ENCODE data around the gene LMLN. TPM values are rescaled to one million over a fixed set of nuclear protein-coding genes. Genes with fewer than 3 reads are reported as not detected.
A peak's percentile ranks its signal among the peaks of the same experiment; 100 is the strongest.
"Not testable (repeated sequence)": the region's sequence is repeated elsewhere in the genome, so short reads cannot be mapped to it uniquely, and the experiment has no call there.

The LMLN gene
- total RNA-seq, 1 experiment from 2014 or later: 7.7 TPM

DNA sequence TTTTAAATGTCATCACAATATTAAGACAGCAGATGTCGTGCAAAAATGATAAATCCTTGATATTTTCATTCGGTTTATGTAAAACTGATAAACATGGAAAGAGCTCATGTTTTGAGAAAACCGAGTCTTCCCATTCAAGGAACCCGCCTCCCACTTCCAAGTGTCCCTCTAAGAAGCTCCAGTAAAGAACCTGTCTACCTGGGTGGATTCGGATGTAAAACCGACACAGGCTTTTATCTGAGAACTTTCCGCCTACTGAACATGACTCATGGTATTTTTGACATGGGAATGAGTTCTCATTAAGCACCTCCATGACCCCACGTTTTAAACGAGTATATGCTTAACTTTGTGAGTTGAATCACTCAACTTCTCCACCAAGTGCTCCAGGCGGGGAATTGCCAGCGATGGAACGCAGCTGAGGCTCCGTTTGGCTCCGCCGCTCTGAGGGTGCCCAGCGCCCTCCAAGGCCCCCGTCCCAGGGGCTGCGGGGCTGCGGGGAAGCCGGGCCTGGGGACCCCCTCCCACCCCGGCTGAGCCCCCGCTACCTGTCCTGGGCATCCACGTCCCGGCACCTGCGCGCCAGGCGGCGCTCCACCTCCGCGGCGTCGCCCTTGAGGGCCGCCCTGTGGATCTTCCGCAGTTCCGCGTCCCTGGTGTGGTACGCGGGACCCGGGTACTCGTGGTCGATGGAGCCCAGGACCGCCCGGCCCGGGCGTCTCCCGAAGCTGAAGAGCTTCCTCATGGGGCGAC is 119.9 kb downstream of the LMLN start:
- peak; percentile 40 for DNase-seq (ENCODE audit: low read depth)

DNA sequence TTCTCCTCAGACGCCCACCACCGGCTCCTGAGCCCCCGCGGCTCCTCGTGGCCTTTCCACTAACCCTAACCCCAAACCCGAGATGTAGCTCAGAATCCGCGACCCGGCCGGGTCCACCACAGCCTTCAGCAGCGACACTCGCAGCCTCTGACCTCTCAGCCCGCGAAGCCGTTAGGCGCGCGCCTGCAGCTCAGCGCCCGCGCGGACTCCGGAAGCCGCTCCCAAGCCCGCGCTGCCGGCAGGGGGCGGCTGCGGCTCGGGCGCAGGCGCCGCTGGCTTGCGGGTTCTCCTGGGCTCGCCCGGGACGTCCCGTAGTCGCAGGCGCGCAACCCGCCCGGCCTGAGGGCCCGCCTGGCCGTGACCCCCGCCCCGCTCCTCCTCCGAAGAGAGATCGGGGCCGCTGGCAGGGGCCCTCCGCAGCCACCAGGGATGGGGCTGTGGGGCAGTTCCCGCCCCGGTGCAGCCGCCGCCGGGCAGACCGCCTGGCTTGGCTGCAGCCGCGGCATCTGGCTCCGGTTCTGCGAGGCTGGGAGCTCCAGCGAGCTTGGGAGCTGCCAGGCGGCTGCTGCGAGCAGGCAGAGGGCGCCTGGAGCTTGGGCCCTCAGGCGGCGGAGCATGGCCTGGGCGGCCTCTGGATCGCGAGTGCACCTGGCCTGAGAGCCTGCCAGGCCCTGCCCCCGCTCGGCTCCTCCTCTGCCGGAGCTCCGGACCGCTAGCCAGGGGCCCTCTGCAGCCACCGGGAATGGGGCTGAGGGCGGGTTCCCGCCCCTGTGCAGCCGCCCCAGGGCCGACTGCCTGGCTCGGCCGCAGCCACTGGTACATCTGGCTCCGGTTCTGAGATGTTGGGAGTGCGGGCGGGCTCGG is 120.7 kb downstream of the LMLN start:
- peak; percentile 87 for DNase-seq (ENCODE audit: low read depth)

DNA sequence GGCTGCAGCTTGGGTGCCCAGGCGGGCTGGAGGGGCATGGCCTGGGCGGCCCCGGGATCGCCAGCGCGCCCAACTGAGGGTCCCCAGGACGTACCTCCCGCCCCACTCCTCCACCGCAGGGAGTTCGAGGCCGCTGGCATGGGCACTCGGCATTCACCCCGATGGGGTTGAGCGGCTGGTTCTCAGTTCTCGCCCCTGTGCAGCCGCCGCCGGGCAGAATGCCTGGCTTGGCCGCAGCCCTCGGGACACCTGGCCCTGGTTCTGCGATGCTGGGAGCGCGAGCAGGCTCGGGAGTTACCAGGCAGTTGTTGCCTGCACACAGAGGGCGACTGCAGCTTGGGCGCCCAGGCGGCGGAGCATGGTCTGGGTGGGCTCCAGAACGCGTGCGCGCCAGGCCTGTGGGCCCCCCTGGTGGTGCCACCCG is 121.4 kb downstream of the LMLN start:
- no peak for DNase-seq (ENCODE audit: low read depth)

DNA sequence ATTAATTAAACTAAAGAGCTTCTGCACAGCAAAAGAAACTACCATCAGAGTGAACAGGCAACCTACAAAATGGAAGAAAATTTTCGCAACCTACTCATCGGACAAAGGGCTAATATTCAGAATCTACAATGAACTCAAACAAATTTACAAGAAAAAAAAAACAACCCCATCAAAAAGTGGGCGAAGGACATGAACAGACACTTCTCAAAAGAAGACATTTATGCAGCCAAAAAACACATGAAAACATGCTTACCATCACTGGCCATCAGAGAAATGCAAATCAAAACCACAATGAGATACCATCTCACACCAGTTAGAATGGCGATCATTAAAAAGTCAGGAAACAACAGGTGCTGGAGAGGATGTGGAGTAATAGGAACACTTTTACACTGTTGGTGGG is 122.2 kb downstream of the LMLN start:
- not testable (repeated sequence) for DNase-seq (ENCODE audit: low read depth)

DNA sequence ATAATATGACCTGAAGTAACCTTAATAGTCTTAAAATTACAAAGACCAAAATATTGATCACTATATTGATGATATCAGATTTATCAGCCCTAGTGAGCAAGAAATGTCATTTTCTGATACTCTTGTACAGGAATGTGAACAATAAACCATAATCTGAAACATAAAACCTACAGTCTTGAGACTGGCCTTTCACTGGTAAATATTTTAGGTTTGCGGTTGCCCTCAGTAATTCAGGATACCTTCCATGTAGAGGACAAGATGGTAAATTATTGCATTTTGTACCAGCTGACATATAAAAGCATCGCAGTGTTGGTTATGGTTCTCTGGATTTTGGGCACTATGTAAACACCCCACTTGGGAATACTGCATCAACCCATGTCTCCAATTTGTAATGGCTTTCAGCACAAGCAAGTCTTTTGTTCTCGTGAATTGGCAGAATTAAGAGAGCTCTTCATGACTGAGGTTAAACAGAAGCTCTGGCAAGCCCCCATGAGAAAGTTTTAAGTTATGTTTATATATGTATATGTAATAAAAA is 128.5 kb downstream of the LMLN start:
- no peak for DNase-seq (ENCODE audit: low read depth)

DNA sequence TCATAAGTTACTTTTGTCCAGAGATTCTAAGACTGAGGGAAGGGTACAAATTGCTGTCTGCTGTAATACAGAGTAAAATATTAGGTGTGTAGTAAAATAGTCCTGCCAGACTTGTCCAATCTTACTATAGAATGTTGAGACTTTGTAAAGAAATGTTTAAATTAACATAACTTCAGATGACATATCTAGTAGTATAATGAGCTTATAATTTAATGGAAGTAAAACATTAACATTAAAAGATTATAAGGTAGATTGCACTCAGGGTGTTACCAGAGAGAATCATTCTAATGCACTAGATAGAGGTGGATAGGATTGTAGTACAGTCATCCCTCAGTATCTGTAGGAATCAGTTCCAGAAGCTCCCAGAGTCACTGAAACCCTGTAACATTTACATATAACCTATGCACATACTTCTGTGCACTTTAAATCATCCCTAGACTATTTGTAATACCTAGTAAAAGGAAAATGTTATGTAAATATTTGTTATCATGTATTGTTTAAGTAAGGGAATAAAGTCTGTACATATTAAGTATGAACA is 130.8 kb downstream of the LMLN start:
- no peak for DNase-seq (ENCODE audit: low read depth)

DNA sequence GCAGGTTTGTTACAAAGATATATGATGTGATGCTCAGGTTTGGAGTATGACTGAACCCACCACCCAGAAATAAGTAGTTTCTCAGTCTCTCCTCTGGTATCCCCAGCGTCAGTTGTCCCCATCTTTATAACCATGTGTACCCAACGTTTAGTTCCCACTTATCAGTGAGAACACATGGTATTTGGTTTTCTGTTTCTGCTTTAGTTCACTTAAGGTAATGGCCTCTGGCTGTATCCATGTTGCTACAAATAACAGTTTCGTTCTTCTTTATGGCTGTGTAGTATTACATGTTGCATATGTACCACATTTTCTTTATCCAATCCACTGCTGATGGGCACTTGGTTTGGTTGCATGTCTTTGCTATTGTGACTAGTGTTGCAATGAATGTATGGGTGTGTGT is 132.3 kb downstream of the LMLN start:
- DNase-seq (ENCODE audit: low read depth): no peak

DNA sequence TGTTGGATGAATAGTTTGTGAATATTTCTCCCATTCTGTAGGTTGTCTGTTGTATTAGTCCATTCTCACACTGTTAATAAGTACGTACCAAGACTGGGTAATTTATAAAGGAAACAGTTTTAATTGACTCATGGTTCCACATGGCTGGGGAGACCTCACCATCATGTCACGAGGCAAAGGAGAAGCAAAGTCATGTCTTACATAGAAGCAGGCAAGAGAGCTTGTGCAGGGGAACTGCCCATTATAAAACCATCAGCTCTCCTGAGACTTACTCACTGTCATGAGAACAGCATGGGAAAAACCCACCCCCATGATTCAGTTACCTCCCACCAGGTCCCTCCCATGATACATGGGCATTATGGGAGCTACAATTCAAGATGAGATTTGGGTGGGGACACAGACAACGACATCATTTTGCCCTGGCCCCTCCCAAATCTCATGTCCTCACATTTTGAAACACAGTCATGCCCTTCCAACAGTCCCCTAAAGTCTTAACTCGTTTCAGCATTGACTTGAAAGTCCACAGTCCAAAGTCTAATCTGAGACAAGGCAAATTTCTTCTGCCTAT is 133.2 kb downstream of the LMLN start:
- no peak for DNase-seq (ENCODE audit: low read depth)

Other genes starting within 250 kb of the LMLN start
- 17.4 and 22.6 TPM in 2 replicates for gene RUBCN, start 223.3 kb upstream of the LMLN start, total RNA-seq (2014; rRNA removed; shearing (Covaris generic))
- gene FYTTD1, start 210.3 kb upstream of the LMLN start, total RNA-seq (2014; rRNA removed; shearing (Covaris generic)): 55.8 and 63.3 TPM in 2 replicates
- gene LRCH3, start 169.0 kb upstream of the LMLN start, total RNA-seq (2014; rRNA removed; shearing (Covaris generic)): 17.1 and 23.5 TPM in 2 replicates
- gene RPL35A, start 10.0 kb upstream of the LMLN start, total RNA-seq (2014; rRNA removed; shearing (Covaris generic)): 1,068 and 1,272 TPM in 2 replicates